NCI-H226 (cell line): Measurements from ENCODE around the gene CDH16.

Experiments
- DNase-seq: peaks from one replicate; pipeline ENCODE4 v3.0.0-alpha.2; 2015

The CDH16 gene

DNA sequence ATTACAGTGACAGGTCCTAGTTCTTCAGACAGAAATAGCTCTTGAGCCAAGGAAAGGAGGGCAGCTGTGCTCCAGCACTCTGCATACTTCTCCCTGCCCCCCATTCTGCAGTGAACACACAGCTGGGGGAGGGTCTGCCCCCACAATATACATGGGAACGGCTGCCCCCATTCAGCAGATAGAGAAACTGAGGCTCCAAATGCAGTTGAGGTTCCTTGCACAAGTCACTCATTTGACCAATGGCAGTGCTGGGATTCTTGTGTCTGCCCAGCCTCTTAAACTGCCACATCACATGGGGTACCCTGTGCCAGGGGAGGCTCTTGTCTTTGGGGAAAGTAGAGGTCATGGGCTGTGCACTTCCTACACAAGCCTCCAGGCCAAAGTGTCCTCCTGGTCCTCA lies 49.3 kb downstream of the CDH16 start:
- DNase-seq = no peak

DNA sequence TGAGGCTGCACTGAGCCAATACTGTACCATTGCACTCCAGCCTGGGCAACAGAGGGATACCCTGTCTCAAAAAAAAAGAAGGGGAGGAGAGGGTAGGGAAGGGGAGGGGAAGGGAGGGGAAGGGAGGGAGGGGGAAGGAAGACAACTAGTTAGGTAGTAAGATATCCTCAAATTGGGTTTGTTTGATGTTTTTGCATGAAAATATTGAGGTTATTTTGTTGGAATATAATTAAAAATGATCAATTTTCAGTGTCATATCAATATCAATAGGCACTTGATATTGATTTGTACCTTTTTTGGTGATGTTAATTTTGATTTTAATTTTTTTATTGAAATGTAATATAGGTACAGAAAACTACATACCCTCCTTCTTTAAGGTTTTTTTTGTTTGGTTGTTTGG lies 55.0 kb downstream of the CDH16 start:
- DNase-seq = no peak

DNA sequence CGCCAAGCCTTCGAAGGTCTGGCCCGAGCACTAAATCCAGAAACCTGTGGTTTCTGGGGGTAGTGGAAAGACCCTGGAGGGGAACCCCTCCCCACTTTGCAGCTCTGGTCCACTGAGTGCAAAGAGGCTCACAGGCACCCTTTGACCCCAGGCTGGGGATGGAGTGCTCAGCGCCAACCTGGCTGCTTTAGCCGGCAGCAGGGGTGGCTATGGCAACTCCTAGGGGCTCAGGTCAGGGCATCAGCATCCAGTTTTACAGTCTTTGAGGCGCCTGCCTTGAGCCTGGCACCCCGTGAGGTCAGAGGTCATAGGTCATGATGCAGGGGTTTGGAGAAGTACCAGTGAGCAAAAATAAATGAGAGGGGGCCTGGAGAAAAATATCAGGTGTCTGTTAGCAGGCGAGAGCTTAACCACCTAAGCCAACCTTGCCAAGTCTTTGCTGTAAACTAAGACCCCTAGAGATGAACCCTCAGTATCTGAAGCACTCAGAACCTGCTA lies 56.6 kb downstream of the CDH16 start:
- no peak for DNase-seq

DNA sequence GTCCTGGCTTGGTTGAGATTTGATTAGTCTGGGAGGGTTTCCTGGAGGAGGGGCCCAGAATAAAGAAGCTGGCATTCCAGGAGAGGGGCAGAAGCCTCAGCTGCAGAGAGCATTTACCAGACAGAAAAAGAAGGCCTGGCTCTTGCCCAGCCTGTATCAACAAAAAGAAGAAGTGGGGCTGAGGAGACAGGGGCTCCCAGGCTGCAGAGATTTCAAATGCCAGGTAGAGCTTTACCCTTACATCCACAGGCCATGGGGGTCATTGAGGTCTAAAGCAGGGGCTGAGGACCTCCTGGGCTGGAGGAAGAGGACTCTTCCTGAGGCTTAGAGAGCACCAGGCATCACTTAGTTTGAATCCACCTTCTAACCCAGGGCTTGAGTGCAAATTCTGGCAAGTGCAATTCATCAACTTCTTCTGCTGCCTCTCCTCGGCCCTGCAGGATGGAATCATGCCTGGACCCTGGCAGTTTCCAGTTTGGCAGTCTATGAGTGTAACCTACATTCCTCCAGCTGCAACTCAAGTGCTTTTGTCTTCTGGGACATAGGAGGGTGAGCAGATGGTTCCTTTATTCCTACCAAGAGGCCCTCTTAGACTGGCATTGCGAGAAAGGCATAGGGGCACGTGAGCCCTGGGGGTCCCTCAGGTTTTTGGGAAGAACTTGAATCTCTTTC lies 59.2 kb downstream of the CDH16 start:
- no peak for DNase-seq

DNA sequence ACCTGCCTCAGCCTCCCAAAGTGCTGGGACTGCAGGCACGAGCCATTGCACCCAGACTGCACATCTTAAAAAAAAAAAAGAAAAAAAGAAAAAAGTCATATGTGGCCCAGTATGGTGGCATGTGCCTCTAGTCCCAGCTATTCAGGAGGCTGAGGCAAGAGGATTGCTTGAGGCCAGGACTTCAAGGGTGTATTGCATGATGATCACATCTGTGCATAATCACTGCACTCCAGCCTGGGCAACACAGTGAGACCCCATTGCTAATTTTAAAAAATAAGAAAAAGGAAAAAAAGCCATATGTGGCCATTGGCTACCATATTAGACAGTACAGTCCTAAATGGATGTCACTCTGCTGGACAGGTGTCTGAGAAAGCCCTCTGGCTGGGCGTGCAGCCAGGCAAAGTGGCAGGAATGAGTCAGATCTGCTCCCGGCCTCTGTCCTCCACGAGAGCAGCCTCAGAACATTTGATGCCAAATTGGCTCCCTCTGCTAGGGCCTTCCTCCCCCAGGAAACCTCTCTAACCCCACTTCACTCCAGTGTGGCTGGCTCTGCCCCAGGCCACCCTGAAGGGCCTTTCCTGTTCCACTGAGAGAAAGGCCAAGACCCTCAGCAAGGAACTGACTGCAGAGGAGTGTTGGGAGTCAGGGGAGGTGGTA lies 59.8 kb downstream of the CDH16 start:
- no peak for DNase-seq
